ENCODE measurements around the gene DTL.

GRCh38 chr1:212127221-212127620 is 91.7 kb downstream of the DTL start:
- TF ChIP-seq CTCF (IDR thresholded peaks at IDR 0.05; ENCODE audit: low read depth, low read length), result no peak
- no peak for TF ChIP-seq EZH2phosphoT487 (IDR thresholded peaks at IDR 0.05; ENCODE audit: low read depth)

Data from OCI-LY3 (cell line).